Measurements from ENCODE around the gene SRCIN1. TPM values are rescaled to one million over a fixed set of nuclear protein-coding genes. Genes with fewer than 3 reads are reported as not detected.
"Not testable (repeated sequence)": the region's sequence is repeated elsewhere in the genome, so short reads cannot be mapped to it uniquely, and the experiment has no call there.

The SRCIN1 gene
- total and polyA plus RNA-seq, 2 donors: 0.52 to 1.1 TPM

DNA sequence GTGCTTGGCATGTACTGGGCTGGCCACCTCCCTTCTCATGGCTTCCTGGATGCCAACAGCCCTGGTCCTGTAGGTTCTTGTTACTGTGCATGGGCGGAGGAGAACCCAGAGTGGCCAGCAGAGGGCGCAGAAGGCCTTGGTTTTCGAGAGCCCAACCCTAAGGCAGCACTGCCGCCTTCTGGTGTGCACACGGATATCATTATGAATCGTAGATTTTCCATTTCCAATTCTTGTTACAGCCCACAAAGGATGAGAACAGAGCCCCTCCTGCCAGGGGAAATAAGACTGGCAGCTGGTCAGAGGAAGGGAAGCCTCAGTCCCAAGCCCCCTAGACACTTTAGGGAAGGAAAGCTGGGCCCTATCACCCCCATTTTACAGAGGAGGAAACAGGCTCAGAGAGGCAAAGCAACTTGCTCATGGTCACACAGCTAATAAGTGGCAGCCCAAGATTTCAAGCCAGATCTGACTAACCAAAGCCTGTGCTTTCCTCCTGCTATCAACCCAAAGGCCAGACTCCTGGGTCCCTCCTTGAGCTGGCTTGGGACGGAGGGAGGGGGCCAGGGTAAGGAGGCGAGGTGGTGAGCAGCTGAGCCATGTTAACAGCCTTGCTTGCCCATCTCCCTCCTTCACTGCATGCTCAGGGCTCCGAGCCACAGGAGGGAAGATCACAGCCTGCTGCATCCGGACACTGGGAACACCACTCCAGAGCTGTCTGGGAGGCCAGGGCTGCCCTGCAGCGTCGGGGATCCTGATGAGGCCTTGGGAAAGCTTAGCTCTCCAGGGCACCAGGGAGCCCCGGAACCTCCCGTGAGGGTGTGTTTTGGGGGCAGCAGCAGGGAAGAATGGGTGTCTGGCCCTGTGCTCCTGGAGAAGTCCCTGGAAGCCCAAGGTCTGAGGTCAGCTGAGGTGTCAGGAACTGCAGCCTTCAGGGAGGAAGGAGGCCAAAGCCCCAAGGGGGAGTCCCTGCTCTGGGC, 113.4 kb downstream of the SRCIN1 start:
- H3K27me3 ChIP-seq (ENCODE audit: control insufficient read depth in 2 of 2, insufficient read depth in 1 of 2, low read length in 1 of 2); H3K4me1 ChIP-seq (ENCODE audit: control insufficient read depth in 2 of 2, insufficient read depth in 2 of 2, low read length in 2 of 2); H3K27ac ChIP-seq (ENCODE audit: low read depth in 1 of 2, low read length in 1 of 2); H3K9me3 ChIP-seq (ENCODE audit: control insufficient read depth in 2 of 2, insufficient read depth in 1 of 2, low read length in 1 of 2); H3K4me3 ChIP-seq (ENCODE audit: low read length in 2 of 2): not testable (repeated sequence)
- 59% methylated on average over 14 of the region's 14 CpGs for WGBS
- H3K36me3 ChIP-seq (ENCODE audit: control insufficient read depth in 2 of 2, insufficient read depth in 2 of 2, low read length in 1 of 2): peaks cover 2 to 27% of the 10 kb centered on the region in 2 donors
- peak; percentile 52 to 91 (median 79) for DNase-seq (ENCODE audit: low read depth in 6 of 9, low spot score in 9 of 9)

DNA sequence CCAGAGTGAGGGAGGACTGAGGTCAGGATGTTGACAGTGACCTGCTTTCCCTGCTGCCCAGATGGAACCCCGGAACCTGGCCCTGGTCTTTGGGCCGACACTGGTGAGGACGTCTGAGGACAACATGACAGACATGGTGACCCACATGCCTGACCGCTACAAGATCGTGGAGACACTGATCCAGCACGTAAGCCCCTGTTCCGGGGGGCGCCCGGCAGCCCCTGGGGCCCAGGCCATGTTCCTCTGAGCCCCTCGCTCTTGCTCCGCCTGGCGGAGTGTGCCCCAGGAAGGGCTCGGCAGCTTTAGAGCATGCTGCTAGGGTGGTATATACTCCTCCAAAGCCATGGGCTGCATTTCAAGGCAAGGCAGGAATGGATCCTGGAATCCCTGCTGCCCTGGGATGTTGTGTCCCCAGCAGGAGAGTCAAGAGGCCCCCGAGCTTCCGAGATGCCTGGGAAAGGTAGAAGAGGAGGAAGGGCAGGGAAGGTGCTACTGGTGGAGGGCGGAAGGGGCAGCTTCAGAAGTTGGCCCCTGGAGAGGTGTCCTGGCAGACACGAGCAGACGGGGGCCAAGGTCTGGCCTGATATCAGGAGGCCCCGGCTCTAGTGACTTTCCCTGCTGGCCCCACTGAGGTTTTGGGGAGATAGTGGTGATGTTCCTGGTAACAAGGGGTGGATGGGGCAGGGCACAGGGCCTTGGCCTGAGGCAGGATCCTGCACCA, 114.2 kb downstream of the SRCIN1 start:
- H3K27me3 ChIP-seq (ENCODE audit: control insufficient read depth in 2 of 2, insufficient read depth in 1 of 2, low read length in 1 of 2); H3K4me1 ChIP-seq (ENCODE audit: control insufficient read depth in 2 of 2, insufficient read depth in 2 of 2, low read length in 2 of 2); H3K9me3 ChIP-seq (ENCODE audit: control insufficient read depth in 2 of 2, insufficient read depth in 1 of 2, low read length in 1 of 2); H3K27ac ChIP-seq (ENCODE audit: low read depth in 1 of 2, low read length in 1 of 2); H3K4me3 ChIP-seq (ENCODE audit: low read length in 2 of 2); DNase-seq (ENCODE audit: low read depth in 6 of 9, low spot score in 9 of 9): not testable (repeated sequence)
- peaks cover 5 to 24% of the 10 kb centered on the region in 2 donors for H3K36me3 ChIP-seq (ENCODE audit: control insufficient read depth in 2 of 2, insufficient read depth in 2 of 2, low read length in 1 of 2)
- WGBS: 97% methylated on average over 19 of the region's 19 CpGs

DNA sequence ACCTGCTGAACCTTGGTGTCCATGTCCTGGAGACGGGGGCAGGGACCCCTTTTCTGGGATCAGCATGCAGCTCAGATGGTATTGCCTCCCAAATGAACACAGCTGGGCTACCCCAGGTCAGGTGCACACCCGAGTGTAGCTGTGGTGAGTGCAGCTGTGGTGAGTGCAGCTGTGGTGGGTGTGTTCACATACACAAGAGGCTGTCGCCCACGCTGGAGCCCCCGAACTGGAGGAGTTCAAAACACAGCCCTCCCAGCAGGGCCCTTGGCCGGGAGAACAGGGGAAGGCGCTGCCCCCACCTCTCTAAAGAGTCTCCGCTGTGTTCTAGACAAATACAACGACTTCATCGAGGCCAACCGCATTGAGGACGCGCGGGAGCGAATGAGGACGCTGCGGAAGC, 116.0 kb downstream of the SRCIN1 start:
- H3K4me1 ChIP-seq (ENCODE audit: control insufficient read depth in 2 of 2, insufficient read depth in 2 of 2, low read length in 2 of 2); H3K9me3 ChIP-seq (ENCODE audit: control insufficient read depth in 2 of 2, insufficient read depth in 1 of 2, low read length in 1 of 2); H3K4me3 ChIP-seq (ENCODE audit: low read length in 2 of 2); H3K27ac ChIP-seq (ENCODE audit: low read depth in 1 of 2, low read length in 1 of 2); H3K27me3 ChIP-seq (ENCODE audit: control insufficient read depth in 2 of 2, insufficient read depth in 1 of 2, low read length in 1 of 2): not testable (repeated sequence)
- 68% methylated on average over 17 of the region's 17 CpGs for WGBS
- H3K36me3 ChIP-seq (ENCODE audit: control insufficient read depth in 2 of 2, insufficient read depth in 2 of 2, low read length in 1 of 2): peaks cover 6 to 26% of the 10 kb centered on the region in 2 donors
- DNase-seq (ENCODE audit: low read depth in 6 of 9, low spot score in 9 of 9): peak in 3 of 9 donors; percentile 22 to 52 (median 26)

DNA sequence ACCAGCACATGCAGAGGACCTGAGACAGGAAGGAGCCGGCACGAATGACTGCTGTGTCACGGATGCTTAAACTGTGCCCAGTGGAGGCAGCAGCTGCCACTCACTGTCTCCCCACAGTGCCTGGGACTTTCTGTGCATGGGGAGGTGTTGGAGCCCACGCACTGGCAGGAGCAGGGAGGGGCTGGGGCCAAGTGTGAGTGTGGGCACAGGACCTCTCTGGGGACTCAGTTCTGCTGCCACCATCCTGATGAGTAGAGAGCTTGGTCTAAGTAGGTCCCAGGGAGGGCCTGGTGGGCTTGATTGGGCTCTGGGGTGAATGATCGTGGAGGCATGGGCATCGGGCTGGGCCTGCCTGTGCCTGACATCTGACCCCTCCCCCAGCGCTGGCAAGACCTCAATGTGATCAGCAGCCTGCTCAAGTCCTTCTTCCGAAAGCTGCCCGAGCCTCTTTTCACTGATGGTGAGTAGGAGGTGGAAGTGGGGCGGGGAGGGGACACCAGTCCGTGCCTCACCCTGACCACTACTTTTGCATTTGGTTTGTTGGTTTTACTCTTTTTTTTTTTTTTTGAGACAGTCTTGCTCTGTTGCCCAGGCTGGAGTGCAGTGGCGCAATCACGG, 120.0 kb downstream of the SRCIN1 start:
- not testable (repeated sequence) for H3K9me3 ChIP-seq (ENCODE audit: control insufficient read depth in 2 of 2, insufficient read depth in 1 of 2, low read length in 1 of 2); H3K4me1 ChIP-seq (ENCODE audit: control insufficient read depth in 2 of 2, insufficient read depth in 2 of 2, low read length in 2 of 2); DNase-seq (ENCODE audit: low read depth in 6 of 9, low spot score in 9 of 9); H3K27ac ChIP-seq (ENCODE audit: low read depth in 1 of 2, low read length in 1 of 2); H3K27me3 ChIP-seq (ENCODE audit: control insufficient read depth in 2 of 2, insufficient read depth in 1 of 2, low read length in 1 of 2); H3K4me3 ChIP-seq (ENCODE audit: low read length in 2 of 2)
- 96% methylated on average over 13 of the region's 13 CpGs for WGBS
- H3K36me3 ChIP-seq (ENCODE audit: control insufficient read depth in 2 of 2, insufficient read depth in 2 of 2, low read length in 1 of 2): peaks cover 4 to 31% of the 10 kb centered on the region in 2 donors

DNA sequence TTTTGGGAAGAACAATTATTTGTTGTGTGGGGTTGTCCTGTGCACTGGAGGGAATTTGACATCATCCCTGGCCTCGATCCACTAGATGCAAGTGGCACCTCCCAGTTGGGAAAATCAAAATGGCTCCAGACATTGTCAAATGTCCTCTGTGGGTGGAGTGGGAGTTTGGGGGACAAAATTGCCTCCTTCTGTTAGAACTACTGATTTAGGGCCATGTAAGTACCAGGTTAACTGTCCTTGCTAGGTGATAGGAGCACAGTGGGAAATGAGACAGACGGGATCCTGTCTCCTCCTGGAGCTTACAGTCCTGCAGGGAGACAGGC, 120.6 kb downstream of the SRCIN1 start:
- Histone ChIP-seq H3K27me3 (ENCODE audit: control insufficient read depth in 2 of 2, insufficient read depth in 1 of 2, low read length in 1 of 2) (no peaks in the 10 kb centered on the region), H3K4me3 (ENCODE audit: low read length in 2 of 2) (no peak overlapping the region), H3K9me3 (ENCODE audit: control insufficient read depth in 2 of 2, insufficient read depth in 1 of 2, low read length in 1 of 2) (peaks cover 0 to 3% of the 10 kb centered on the region in 2 donors), H3K27ac (ENCODE audit: low read depth in 1 of 2, low read length in 1 of 2) (no peak overlapping the region), H3K4me1 (ENCODE audit: control insufficient read depth in 2 of 2, insufficient read depth in 2 of 2, low read length in 2 of 2) (peaks cover 0 to 7% of the 10 kb centered on the region in 2 donors), H3K36me3 (ENCODE audit: control insufficient read depth in 2 of 2, insufficient read depth in 2 of 2, low read length in 1 of 2) (peaks cover 4 to 28% of the 10 kb centered on the region in 2 donors)
- DNase-seq (ENCODE audit: low read depth in 6 of 9, low spot score in 9 of 9): no peak
- 75% methylated on average over 2 of the region's 2 CpGs for whole genome bisulfite sequencing

DNA sequence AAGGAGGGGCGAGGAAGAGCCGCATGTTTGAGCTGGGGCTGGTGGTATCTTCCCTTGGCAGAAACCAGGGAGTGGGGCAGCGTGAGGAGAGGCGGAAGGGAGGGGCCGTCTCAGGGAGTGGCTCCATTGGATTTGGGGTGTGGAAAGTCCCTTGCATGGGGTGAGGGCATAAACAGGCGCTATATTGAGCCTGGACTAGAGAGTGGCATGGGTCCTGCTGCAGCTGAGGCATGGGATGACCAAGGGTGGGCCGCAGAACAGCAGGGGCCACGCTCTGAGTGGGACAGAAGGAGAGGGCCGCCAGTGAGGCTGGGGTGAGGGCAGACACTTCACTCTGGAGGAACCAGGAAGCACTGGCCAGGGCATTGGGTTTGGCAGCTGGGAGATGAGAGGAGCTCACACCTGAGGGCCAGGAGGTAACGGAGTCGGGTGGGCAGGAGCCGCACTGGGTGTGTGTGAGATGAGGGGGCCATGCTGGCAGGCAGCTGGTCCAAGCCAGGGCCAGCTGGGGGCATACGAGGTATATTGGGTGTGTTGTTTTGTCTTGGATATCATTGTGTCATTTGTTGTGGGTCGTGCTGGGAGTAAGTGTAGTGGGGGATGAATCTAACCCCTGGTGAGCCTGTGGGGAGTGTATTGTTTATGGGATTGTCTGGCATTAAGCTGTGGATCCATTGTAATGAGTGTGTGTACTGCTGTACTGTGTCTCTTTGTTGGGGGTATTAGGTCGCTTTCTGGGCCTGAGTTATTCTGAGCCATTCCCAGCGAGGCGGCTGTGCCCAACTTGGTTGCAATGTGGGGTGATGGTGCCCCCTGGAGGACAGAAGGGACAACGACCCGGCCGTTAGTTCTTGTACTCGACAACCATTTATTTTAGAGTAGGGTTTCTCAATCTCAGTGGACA, 121.3 kb downstream of the SRCIN1 start:
- DNase-seq (ENCODE audit: low read depth in 6 of 9, low spot score in 9 of 9): peak in 8 of 9 donors; percentile 31 to 69 (median 45)
- H3K4me3 ChIP-seq (ENCODE audit: low read length in 2 of 2); H3K4me1 ChIP-seq (ENCODE audit: control insufficient read depth in 2 of 2, insufficient read depth in 2 of 2, low read length in 2 of 2); H3K9me3 ChIP-seq (ENCODE audit: control insufficient read depth in 2 of 2, insufficient read depth in 1 of 2, low read length in 1 of 2); H3K27me3 ChIP-seq (ENCODE audit: control insufficient read depth in 2 of 2, insufficient read depth in 1 of 2, low read length in 1 of 2); H3K27ac ChIP-seq (ENCODE audit: low read depth in 1 of 2, low read length in 1 of 2): not testable (repeated sequence)
- peaks cover 7 to 27% of the 10 kb centered on the region in 2 donors for H3K36me3 ChIP-seq (ENCODE audit: control insufficient read depth in 2 of 2, insufficient read depth in 2 of 2, low read length in 1 of 2)
- WGBS: 69% methylated on average over 21 of the region's 21 CpGs

DNA sequence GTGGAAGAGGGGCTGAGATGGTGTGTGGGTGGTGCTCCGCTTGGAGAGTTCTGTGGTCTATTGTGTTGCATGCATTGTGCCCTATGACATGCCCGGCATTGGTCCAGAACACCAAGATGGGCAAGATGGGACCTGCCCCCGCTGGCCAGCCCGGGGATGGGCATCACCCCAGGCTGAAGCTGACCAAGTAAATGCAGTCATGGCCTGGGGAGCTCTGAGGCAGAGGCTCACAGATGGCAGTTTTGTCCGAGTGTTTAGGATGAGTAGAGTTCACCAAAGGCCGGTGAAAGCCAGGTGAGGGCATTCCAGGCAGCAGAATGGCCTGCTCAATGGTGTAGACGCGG, 123.1 kb downstream of the SRCIN1 start:
- WGBS: 95% methylated on average over 8 of the region's 8 CpGs
- not testable (repeated sequence) for DNase-seq (ENCODE audit: low read depth in 6 of 9, low spot score in 9 of 9); H3K9me3 ChIP-seq (ENCODE audit: control insufficient read depth in 2 of 2, insufficient read depth in 1 of 2, low read length in 1 of 2); H3K4me3 ChIP-seq (ENCODE audit: low read length in 2 of 2); H3K27me3 ChIP-seq (ENCODE audit: control insufficient read depth in 2 of 2, insufficient read depth in 1 of 2, low read length in 1 of 2); H3K4me1 ChIP-seq (ENCODE audit: control insufficient read depth in 2 of 2, insufficient read depth in 2 of 2, low read length in 2 of 2); H3K27ac ChIP-seq (ENCODE audit: low read depth in 1 of 2, low read length in 1 of 2)
- peaks cover 7 to 36% of the 10 kb centered on the region in 2 donors for H3K36me3 ChIP-seq (ENCODE audit: control insufficient read depth in 2 of 2, insufficient read depth in 2 of 2, low read length in 1 of 2)

DNA sequence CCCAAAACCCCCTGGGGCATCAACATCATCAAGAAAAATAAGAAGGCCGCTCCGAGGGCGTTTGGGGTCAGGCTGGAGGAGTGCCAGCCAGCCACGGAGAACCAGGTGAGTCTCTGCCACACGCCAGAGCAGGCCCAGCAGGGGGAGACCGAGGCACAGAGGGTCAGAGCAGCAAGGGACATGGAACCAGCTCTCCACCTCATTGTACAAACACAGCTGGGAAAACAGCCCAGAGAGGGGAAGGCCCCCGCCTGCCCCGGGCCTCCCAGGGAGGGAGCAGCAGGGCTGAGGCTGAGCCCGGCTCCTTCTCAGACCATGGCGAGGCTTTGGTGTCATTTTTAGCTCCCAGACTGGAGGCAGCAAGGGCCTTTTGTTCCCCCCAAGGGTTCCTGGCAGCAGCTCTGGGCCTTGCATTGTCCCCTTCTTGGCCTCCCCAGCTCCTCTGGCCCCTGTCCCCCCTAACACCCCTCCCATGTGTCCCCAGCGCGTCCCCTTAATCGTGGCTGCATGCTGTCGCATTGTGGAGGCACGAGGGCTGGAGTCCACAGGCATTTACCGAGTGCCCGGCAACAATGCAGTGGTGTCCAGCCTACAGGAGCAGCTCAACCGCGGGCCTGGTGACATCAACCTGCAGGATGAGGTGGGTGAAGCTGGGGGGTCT, 123.6 kb downstream of the SRCIN1 start:
- H3K36me3 ChIP-seq (ENCODE audit: control insufficient read depth in 2 of 2, insufficient read depth in 2 of 2, low read length in 1 of 2): peaks cover 7 to 36% of the 10 kb centered on the region in 2 donors
- not testable (repeated sequence) for H3K27me3 ChIP-seq (ENCODE audit: control insufficient read depth in 2 of 2, insufficient read depth in 1 of 2, low read length in 1 of 2); DNase-seq (ENCODE audit: low read depth in 6 of 9, low spot score in 9 of 9); H3K27ac ChIP-seq (ENCODE audit: low read depth in 1 of 2, low read length in 1 of 2); H3K4me1 ChIP-seq (ENCODE audit: control insufficient read depth in 2 of 2, insufficient read depth in 2 of 2, low read length in 2 of 2); H3K4me3 ChIP-seq (ENCODE audit: low read length in 2 of 2); H3K9me3 ChIP-seq (ENCODE audit: control insufficient read depth in 2 of 2, insufficient read depth in 1 of 2, low read length in 1 of 2)
- WGBS: 94% methylated on average over 19 of the region's 19 CpGs

All from thymus (tissue), 11 donors.